Transverse colon (tissue), 4 donors: ENCODE data around the gene FANCD2. TPM values are rescaled to one million over a fixed set of nuclear protein-coding genes. Genes with fewer than 3 reads are reported as not detected.

Source experiments
- DNase-seq: peaks from one replicate; pipeline ENCODE4 v3.0.0-alpha.2; 2019
- H3K27ac ChIP-seq, 4 donors: fragments of 200-600 bp; sonication (generic); 2 replicates each; pipeline ENCODE4 v1.5.1; 2016 to 2018; ENCODE audit warnings: inconsistent platforms in 4 of 4
- H3K27me3 ChIP-seq: fragments of 200-600 bp; sonication (generic); 2 replicates; pipeline ENCODE4 v1.5.1; 2017; ENCODE audit warnings: inconsistent platforms
- H3K36me3 ChIP-seq, 4 donors: fragments of 200-600 bp; sonication (generic); 2 replicates each; pipeline ENCODE4 v1.5.1; 2017 to 2019; ENCODE audit warnings: inconsistent platforms in 4 of 4
- H3K4me1 ChIP-seq, 4 donors: fragments of 200-600 bp; sonication (generic); 2 replicates each; pipeline ENCODE4 v1.5.1; 2017 to 2020; ENCODE audit warnings: inconsistent platforms in 4 of 4
- H3K4me3 ChIP-seq, 4 donors: fragments of 200-600 bp; sonication (generic); 1 replicate in 1 of 4; 2 replicates in 3 of 4; pipeline versions ENCODE4 v1.5.1 to v1.6.1; 2017 to 2019; ENCODE audit warnings: inconsistent platforms in 4 of 4
- H3K9me3 ChIP-seq, 2 donors: fragments of 200-600 bp; sonication (generic); 2 replicates each; pipeline ENCODE4 v1.5.1; 2017 to 2019; ENCODE audit warnings: inconsistent platforms in 2 of 2
- CTCF ChIP-seq, 5 experiments: fragments of 200-600 bp in 3 of 5; fragments of 450-650 bp in 2 of 5; sonication (generic) in 3 of 5; IDR thresholded peaks; 1 replicate in 2 of 5; 2 replicates in 3 of 5; pipeline ENCODE4 v1.5.1; 2016 to 2017; ENCODE audit warnings: antibody characterized with exemption in 5 of 5, inconsistent platforms in 3 of 5, mild to moderate bottlenecking in 2 of 5, moderate library complexity in 1 of 5
- EP300 ChIP-seq: sonication (generic); formaldehyde crosslinking; IDR thresholded peaks from one replicate; pipeline ENCODE4 v1.6.1; 2017; ENCODE audit warnings: antibody characterized with exemption, low read depth
- POLR2A ChIP-seq: fragments of 450-650 bp; IDR thresholded peaks from one replicate; pipeline ENCODE4 v1.6.1; 2016; ENCODE audit warnings: antibody characterized with exemption, mild to moderate bottlenecking, moderate library complexity
- POLR2AphosphoS5 ChIP-seq, 3 donors: sonication (generic); formaldehyde crosslinking; IDR thresholded peaks; one replicate each; pipeline ENCODE4 v1.6.1; 2016; ENCODE audit warnings: antibody characterized with exemption in 3 of 3
- WGBS, 2 donors: methylation state at CpG; one replicate each; pipeline ENCODE4 v1.1.5; 2018; ENCODE audit warnings: low coverage in 1 of 2; 5-methylcytosine and 5-hydroxymethylcytosine counted together
- in situ Hi-C, 4 donors: fragments of 200-750 bp; cut with MboI; loops; one replicate each; pipeline versions ENCODE4 v1.15.0 to v1.15.1; 2017; ENCODE audit warnings: low sequenced_read_pairs in 3 of 4, low pct_ligation_motif_present in 1 of 4, low pct_unique_long_range_greater_than_20kb in 1 of 4
- intact Hi-C: fragments of 100-400 bp; cut with DNase I; formaldehyde crosslinking; loops from one replicate; pipeline ENCODE4 v1.15.1; 2023; ENCODE audit warnings: low total_unique reads
- small RNA-seq, 4 donors: library from RNA; depleted of rRNA; stranded (forward); fragments of <200 nt; gene quantifications; one replicate each; pipeline ENCODE3, GENCODE V24; 2016
- total RNA-seq, 4 donors: library from RNA; depleted of rRNA; stranded (reverse); fragments of >200 nt; gene quantifications; one replicate each; pipeline ENCODE4 v1.1.0, GENCODE V29; 2016

Gene FANCD2
- total RNA-seq, 4 donors from 2014 or later = 0.80 to 43.0 (median 4.9) TPM

- H3K4me1 ChIP-seq = peaks cover 16 to 40% (median 26%) of the 10 kb centered on the region in 4 donors
- in situ Hi-C loops (no loop called here), intact Hi-C loops (no loop called here)
- no peak overlapping the region for H3K27ac ChIP-seq
- H3K36me3 ChIP-seq = peaks cover 0 to 33% (median 10%) of the 10 kb centered on the region in 4 donors
- no peaks in the 10 kb centered on the region for H3K27me3 ChIP-seq
- no peak overlapping the region for H3K4me3 ChIP-seq
- no peak for TF ChIP-seq CTCF (IDR thresholded peaks at IDR 0.05)
- TF ChIP-seq EP300 = no peak
- 72 to 81% methylated on average over 2 to 4 of the region's 4 CpGs for WGBS, 2 donors
- H3K9me3 ChIP-seq = no peaks in the 10 kb centered on the region
- no peak for DNase-seq
Observed at GRCh38 chr3:10145685-10146084, 119.4 kb downstream of the FANCD2 start.

GRCh38 chr3:10149226-10149625, 123.0 kb downstream of the FANCD2 start:
- H3K36me3 ChIP-seq = peaks cover 0 to 46% (median 19%) of the 10 kb centered on the region in 4 donors
- TF ChIP-seq CTCF (IDR thresholded peaks at IDR 0.05) (no peak), EP300 (no peak), POLR2AphosphoS5 (IDR thresholded peaks at IDR 0.05) (no peak), POLR2A (no peak)
- no peak overlapping the region for H3K4me3 ChIP-seq
- H3K27ac ChIP-seq = no peak overlapping the region
- no peaks in the 10 kb centered on the region for H3K9me3 ChIP-seq
- WGBS, 2 donors = 84% methylated on average over 8 of the region's 8 CpGs; no CpG with 5 or more reads in 1 of the 2 donors
- H3K4me1 ChIP-seq = peaks cover 3 to 17% (median 7%) of the 10 kb centered on the region in 4 donors
- no peak for DNase-seq
- H3K27me3 ChIP-seq = no peaks in the 10 kb centered on the region
- in situ Hi-C loops (no loop called here), intact Hi-C loops (no loop called here)

GRCh38 chr3:10150987-10151386, 124.8 kb downstream of the FANCD2 start:
- H3K4me1 ChIP-seq = no peaks in the 10 kb centered on the region
- in situ Hi-C loops (no loop called here), intact Hi-C loops (no loop called here)
- no peak for DNase-seq
- WGBS, 2 donors = 75% methylated on average over 6 of the region's 6 CpGs; no CpG with 5 or more reads in 1 of the 2 donors
- H3K27ac ChIP-seq = no peak overlapping the region
- H3K27me3 ChIP-seq = no peaks in the 10 kb centered on the region
- no peak overlapping the region for H3K4me3 ChIP-seq
- no peaks in the 10 kb centered on the region for H3K9me3 ChIP-seq
- H3K36me3 ChIP-seq = peaks cover 0 to 42% (median 19%) of the 10 kb centered on the region in 4 donors
- no peak for TF ChIP-seq POLR2AphosphoS5 (IDR thresholded peaks at IDR 0.05)
- TF ChIP-seq EP300 = no peak
- TF ChIP-seq POLR2A = no peak
- TF ChIP-seq CTCF (IDR thresholded peaks at IDR 0.05) = no peak

Small RNA genes within 50 kb of the gene (small RNA-seq; reads per million reads assigned to genes)
- gene CYCSP10 (0 reads per million in 4 donors), gene RNU6-670P (0 reads per million in 4 donors)

Other genes starting within 250 kb of the FANCD2 start
- 100 to 1,000 TPM in 2 of 4 donors, 10 to 100 TPM in 2; 53.7 to 504 (median 92.0) TPM for gene TADA3, start 234.0 kb upstream of the FANCD2 start, total RNA-seq
- 100 to 1,000 TPM; 104 to 189 (median 143) TPM for gene ARPC4, start 233.4 kb upstream of the FANCD2 start, total RNA-seq
- gene TTLL3, start 216.2 kb upstream of the FANCD2 start, total RNA-seq = 100 to 1,000 TPM in 2 of 4 donors, 10 to 100 TPM in 2; 47.4 to 352 (median 154) TPM
- gene RPUSD3, start 182.4 kb upstream of the FANCD2 start, total RNA-seq = 10 to 100 TPM; 34.1 to 78.0 (median 43.9) TPM
- 10 to 100 TPM in 3 of 4 donors, under 1 TPM in 1; 1.00 to 50.5 (median 48.0) TPM for gene CIDEC, start 146.2 kb upstream of the FANCD2 start, total RNA-seq
- 10 to 100 TPM in 3 of 4 donors, 1 to 10 TPM in 1; 5.8 to 73.0 (median 28.5) TPM for gene JAGN1, start 135.8 kb upstream of the FANCD2 start, total RNA-seq
- gene IL17RE, start 123.6 kb upstream of the FANCD2 start, total RNA-seq = 100 to 1,000 TPM in 2 of 4 donors, 10 to 100 TPM in 2; 81.5 to 178 (median 108) TPM
- gene IL17RC, start 109.3 kb upstream of the FANCD2 start, total RNA-seq = 10 to 100 TPM; 61.1 to 74.4 (median 67.1) TPM
- gene CRELD1, start 92.6 kb upstream of the FANCD2 start, total RNA-seq = 10 to 100 TPM in 3 of 4 donors, 1 to 10 TPM in 1; 7.1 to 36.8 (median 18.9) TPM
- gene PRRT3, start 74.0 kb upstream of the FANCD2 start, total RNA-seq = 1 to 10 TPM in 3 of 4 donors, under 1 TPM in 1; 0.20 to 3.0 (median 1.6) TPM
- gene EMC3, start 39.6 kb upstream of the FANCD2 start, total RNA-seq = 10 to 100 TPM in 3 of 4 donors, 1 to 10 TPM in 1; 9.7 to 39.2 (median 23.5) TPM
- gene FANCD2OS, start 81.8 kb downstream of the FANCD2 start, total RNA-seq = not detected
- gene BRK1, start 89.2 kb downstream of the FANCD2 start, total RNA-seq = 10 to 100 TPM; 37.0 to 88.8 (median 72.5) TPM
- gene VHL, start 115.3 kb downstream of the FANCD2 start, total RNA-seq = 10 to 100 TPM; 23.9 to 48.4 (median 34.6) TPM
- 1 to 10 TPM in 3 of 4 donors, under 1 TPM in 1; 0.20 to 4.9 (median 3.4) TPM for gene IRAK2, start 138.5 kb downstream of the FANCD2 start, total RNA-seq
- gene TATDN2, start 222.0 kb downstream of the FANCD2 start, total RNA-seq = 10 to 100 TPM; 22.7 to 59.7 (median 28.2) TPM